ENCODE results near the gene HOMEZ.

The HOMEZ gene

DNA sequence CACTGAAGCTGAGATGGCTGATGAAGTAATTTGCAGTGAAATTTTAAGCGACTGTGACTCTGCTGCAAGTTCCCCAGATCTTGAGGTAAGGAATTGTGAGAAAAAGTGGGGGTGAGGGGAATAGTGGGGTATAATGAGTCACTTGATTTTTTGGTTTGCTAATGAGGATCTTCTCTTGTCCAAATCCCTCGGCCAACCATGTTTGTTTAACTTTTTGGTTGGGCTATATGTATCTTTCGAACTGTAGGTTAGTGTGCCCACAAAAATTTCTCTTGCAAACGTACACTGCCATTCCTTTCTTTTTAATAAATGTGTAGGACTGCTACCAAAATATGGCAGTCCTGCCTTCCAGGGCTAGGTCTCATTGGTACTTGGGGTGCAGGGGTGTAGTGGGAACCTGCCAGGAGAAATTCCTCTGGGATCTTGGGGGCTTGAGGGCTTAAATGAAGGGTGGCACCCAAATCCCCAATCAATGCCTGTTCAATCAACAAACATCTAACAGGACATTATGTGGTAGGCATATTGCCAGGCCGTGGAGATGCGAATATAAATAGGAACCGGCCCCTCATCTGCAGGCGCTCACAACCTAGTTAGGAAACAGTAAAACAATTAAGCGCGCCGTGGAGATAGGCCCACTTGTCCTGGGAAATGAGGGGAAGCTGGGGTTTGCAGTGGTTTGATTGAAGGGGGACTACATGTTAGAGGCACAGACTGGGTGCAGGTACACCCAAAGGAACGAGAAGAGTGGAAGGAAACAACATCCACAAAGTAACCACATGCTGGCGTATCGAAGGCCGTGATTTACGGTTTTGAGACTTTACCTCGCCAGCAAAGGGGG, 34.0 kb upstream of the HOMEZ start:
- no peak for DNase-seq (ENCODE audit: low read depth in 2 of 2)
- TF ChIP-seq, protein P1, sequence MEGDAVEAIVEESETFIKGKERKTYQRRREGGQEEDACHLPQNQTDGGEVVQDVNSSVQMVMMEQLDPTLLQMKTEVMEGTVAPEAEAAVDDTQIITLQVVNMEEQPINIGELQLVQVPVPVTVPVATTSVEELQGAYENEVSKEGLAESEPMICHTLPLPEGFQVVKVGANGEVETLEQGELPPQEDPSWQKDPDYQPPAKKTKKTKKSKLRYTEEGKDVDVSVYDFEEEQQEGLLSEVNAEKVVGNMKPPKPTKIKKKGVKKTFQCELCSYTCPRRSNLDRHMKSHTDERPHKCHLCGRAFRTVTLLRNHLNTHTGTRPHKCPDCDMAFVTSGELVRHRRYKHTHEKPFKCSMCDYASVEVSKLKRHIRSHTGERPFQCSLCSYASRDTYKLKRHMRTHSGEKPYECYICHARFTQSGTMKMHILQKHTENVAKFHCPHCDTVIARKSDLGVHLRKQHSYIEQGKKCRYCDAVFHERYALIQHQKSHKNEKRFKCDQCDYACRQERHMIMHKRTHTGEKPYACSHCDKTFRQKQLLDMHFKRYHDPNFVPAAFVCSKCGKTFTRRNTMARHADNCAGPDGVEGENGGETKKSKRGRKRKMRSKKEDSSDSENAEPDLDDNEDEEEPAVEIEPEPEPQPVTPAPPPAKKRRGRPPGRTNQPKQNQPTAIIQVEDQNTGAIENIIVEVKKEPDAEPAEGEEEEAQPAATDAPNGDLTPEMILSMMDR (IDR thresholded peaks at IDR 0.05; ENCODE audit: low read depth, low read length) = no peak
- no peak overlapping the region for H3K4me3 ChIP-seq (replicated peaks in 1 of 2; ENCODE audit: low read depth in 2 of 2, low read length in 2 of 2)

DNA sequence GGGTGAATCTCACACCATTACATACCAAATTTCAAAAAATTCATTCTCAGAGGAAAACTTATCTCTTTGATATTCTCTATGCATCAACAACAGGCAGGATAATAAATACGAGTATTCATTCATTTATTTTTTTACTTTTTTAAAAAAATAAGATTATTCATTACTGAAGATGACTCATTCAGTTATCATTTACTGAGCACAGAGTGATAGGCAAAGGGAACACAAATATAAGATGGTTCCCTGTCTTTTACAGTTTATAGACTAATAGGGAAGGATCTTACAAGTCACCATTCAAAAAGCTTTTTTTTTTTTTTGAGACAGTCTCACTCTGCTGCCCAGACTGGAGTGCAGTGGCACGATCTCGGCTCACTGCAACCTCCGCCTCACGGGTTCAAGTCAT, 30.4 kb upstream of the HOMEZ start:
- TF ChIP-seq, protein P1 (IDR thresholded peaks at IDR 0.05; ENCODE audit: low read depth, low read length) = no peak
- no peak overlapping the region for H3K4me3 ChIP-seq (replicated peaks in 1 of 2; ENCODE audit: low read depth in 2 of 2, low read length in 2 of 2)
- DNase-seq (ENCODE audit: low read depth in 2 of 2) = no peak

DNA sequence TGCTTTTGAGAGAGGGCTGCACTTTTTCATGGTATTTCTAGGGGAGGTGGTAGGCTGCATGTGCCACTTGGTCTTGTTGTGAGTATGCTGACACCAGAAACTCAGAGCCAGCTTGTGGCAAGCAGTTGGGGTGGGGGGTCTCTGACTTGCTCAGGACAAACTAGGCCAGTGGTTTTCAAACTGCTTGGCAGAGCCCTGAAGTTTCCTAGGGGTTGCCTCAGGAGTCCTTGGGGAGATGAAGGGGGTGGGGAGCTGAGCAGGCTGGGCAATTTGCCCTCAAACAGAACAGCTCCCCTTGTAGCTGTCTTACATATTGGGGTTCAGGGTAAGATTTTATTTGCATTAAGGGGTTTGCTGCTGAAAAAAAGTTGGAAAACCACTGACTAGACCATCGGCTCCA, 24.6 kb upstream of the HOMEZ start:
- H3K4me3 ChIP-seq (replicated peaks in 1 of 2; ENCODE audit: low read depth in 2 of 2, low read length in 2 of 2) = no peak overlapping the region
- no peak for DNase-seq (ENCODE audit: low read depth in 2 of 2)
- TF ChIP-seq, protein P1 (IDR thresholded peaks at IDR 0.05; ENCODE audit: low read depth, low read length) = no peak

DNA sequence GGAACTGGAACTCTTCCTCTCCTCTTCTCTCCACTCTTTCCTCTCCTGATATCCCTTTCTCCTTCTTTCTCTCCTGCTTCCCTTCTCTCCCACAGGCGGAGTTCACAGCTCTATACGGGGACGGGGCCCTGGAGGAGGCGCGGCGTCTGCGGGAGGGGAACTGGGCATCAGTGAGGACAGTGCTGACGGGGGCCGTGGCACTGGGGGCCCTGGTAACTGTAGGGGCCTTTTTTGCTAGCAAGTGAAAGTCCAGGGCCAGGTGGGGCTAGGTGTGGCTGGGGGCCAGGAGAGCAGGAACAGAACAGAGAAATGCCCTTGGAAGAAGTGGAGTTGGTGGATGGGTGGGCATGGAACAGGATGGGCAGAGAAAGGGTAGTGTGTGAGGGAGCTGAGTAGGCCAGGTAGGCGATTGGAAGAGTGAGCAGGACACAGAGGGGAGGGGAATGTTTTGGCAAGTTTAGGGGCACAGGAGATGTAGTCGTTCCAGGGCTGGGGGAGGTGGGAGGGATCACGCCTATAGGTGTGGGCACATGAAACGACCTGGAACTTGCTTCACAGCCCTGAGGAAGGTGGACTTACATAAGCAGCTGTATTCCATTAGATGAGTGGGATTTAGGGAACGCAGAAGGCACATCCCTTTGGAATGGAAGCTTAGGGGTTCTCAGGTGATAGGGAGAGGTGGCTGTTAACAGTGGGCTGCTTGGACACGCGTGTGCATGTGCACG, 23.0 kb upstream of the HOMEZ start:
- TF ChIP-seq, protein P1 (IDR thresholded peaks at IDR 0.05; ENCODE audit: low read depth, low read length) = no peak
- DNase-seq (ENCODE audit: low read depth in 2 of 2) = no peak
- H3K4me3 ChIP-seq (replicated peaks in 1 of 2; ENCODE audit: low read depth in 2 of 2, low read length in 2 of 2) = peak overlapping the region in 1 of 2 donors; percentile 90

DNA sequence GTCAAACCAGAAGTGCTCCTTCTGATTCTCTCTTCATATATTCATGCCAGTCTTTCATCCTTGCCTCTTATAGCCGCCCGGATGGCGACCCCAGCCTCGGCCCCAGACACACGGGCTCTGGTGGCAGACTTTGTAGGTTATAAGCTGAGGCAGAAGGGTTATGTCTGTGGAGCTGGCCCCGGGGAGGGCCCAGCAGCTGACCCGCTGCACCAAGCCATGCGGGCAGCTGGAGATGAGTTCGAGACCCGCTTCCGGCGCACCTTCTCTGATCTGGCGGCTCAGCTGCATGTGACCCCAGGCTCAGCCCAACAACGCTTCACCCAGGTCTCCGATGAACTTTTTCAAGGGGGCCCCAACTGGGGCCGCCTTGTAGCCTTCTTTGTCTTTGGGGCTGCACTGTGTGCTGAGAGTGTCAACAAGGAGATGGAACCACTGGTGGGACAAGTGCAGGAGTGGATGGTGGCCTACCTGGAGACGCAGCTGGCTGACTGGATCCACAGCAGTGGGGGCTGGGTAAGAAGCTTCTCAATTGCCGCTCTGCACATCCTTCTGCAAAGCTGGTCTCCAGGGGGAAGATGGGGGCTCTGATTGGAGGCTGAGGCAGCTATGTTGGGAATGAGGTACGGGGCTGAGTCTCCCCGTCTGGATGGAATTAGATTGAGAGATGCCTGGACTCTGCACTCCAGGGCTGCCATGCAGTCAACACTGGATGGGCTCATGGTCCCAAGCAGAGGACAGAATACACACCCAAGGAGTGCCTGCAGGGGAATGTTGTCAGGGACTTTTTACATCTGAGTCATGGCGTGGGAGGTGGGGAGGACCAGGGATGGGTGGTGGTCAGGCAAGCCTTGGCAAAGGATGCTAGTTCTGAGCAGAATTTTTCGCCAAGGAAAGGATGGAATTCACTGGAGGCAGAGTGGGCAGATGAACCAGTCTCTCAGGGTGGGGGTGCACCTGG, 22.0 kb upstream of the HOMEZ start:
- TF ChIP-seq, protein P1 (IDR thresholded peaks at IDR 0.05; ENCODE audit: low read depth, low read length) = no peak
- DNase-seq (ENCODE audit: low read depth in 2 of 2) = peak in 1 of 2 donors; percentile 35
- H3K4me3 ChIP-seq (replicated peaks in 1 of 2; ENCODE audit: low read depth in 2 of 2, low read length in 2 of 2) = peak overlapping the region; percentile 84 to 90

DNA sequence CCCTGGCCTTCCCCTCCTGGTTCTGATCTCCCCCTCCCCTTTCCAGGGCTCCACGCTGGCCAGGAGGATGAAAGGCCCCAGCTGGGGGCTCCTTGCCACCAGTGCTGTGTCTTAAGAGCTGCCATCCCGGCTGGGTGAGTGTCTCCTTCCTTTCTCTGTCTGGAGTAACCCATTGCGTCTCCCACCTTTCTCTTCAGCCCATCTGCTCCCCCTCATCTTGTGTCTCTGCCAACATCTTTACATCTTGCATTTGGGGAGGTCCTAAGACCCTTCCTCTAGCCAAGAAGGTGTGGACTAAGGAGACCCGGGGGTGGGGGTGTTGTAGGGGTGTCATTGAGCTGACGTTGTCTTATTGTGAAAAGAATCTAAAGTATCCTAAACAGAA, 21.2 kb upstream of the HOMEZ start:
- TF ChIP-seq, protein P1 (IDR thresholded peaks at IDR 0.05; ENCODE audit: low read depth, low read length) = no peak
- DNase-seq (ENCODE audit: low read depth in 2 of 2) = no peak
- peak overlapping the region; percentile 84 to 90 for H3K4me3 ChIP-seq (replicated peaks in 1 of 2; ENCODE audit: low read depth in 2 of 2, low read length in 2 of 2)

Measured in cardiac fibroblast (primary cell).